Measurements from ENCODE around the gene KCNIP4. TPM values are rescaled to one million over a fixed set of nuclear protein-coding genes. Genes with fewer than 3 reads are reported as not detected.

KCNIP4 gene
- total RNA-seq, 4 donors from 2014 or later: 1.3 to 11.1 TPM; not detected in 2

DNA sequence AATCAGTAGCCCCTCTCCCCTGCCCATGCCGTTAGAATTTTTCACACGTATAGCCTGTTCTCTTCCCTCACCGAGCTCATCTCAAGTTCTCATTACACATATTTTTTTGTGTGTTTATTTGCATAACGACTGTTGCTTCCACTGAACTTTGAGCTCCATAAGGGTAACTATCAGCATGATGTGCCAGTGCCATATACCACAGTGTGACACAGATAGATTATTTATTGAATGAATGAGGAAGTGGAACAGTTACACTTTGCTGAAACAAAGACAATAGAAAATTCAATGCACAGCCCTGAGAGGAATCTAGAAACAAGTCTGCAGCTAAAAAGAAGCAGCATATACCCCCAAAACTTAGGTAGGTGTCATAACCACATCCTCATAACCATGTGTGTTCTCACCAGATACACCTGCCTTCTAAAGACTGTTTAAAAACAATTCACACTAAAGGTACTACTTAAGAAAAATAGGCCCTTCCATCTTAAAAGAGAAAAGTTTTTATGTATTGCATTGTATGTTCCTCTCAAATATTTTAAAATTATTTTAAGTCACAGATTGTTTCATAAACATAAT, 858.4 kb downstream of the KCNIP4 start:
- no peak for DNase-seq
- Histone ChIP-seq H3K9me3 (no peaks in the 10 kb centered on the region), H3K27ac (no peak overlapping the region), H3K4me1 (no peaks in the 10 kb centered on the region), H3K4me3 (no peak overlapping the region), H3K36me3 (no peaks in the 10 kb centered on the region), H3K27me3 (no peaks in the 10 kb centered on the region)
- TF ChIP-seq, protein P1, sequence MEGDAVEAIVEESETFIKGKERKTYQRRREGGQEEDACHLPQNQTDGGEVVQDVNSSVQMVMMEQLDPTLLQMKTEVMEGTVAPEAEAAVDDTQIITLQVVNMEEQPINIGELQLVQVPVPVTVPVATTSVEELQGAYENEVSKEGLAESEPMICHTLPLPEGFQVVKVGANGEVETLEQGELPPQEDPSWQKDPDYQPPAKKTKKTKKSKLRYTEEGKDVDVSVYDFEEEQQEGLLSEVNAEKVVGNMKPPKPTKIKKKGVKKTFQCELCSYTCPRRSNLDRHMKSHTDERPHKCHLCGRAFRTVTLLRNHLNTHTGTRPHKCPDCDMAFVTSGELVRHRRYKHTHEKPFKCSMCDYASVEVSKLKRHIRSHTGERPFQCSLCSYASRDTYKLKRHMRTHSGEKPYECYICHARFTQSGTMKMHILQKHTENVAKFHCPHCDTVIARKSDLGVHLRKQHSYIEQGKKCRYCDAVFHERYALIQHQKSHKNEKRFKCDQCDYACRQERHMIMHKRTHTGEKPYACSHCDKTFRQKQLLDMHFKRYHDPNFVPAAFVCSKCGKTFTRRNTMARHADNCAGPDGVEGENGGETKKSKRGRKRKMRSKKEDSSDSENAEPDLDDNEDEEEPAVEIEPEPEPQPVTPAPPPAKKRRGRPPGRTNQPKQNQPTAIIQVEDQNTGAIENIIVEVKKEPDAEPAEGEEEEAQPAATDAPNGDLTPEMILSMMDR (IDR thresholded peaks at IDR 0.05): no peak
- no peak for TF ChIP-seq POLR2A (IDR thresholded peaks at IDR 0.05)
- intact Hi-C loops (cut with DNase I; ENCODE audit: low total_unique reads): no loop called here

GRCh38 chr4:21083413-21083812, 865.2 kb downstream of the KCNIP4 start:
- no peaks in the 10 kb centered on the region for H3K4me1 ChIP-seq
- no peaks in the 10 kb centered on the region for H3K27me3 ChIP-seq
- H3K36me3 ChIP-seq: no peaks in the 10 kb centered on the region
- TF ChIP-seq, protein P1 (IDR thresholded peaks at IDR 0.05): no peak
- TF ChIP-seq POLR2A (IDR thresholded peaks at IDR 0.05): no peak
- H3K27ac ChIP-seq: no peak overlapping the region
- intact Hi-C loops (cut with DNase I; ENCODE audit: low total_unique reads): no loop called here
- DNase-seq: no peak
- H3K4me3 ChIP-seq: no peak overlapping the region
- no peaks in the 10 kb centered on the region for H3K9me3 ChIP-seq

DNA sequence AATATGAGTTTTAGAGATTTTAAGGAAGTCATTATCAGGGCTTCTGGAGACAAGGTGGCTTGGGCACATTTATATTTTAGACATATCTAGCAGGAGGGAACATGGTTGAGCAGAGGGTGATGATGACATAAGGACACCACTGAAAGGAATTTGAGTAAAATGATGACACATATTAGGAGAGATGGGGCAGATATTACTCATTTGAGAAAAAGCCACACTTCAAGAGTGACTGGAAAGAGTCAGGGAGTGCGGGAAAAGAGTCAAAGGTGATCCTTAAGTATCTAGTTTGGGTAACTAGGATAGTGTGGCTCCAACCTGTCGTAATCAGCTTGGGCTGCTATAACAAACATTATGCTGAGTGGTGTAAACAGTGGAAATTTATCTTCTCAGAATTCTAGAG, 870.6 kb downstream of the KCNIP4 start:
- intact Hi-C loops (cut with DNase I; ENCODE audit: low total_unique reads): no loop called here
- no peaks in the 10 kb centered on the region for H3K36me3 ChIP-seq
- no peaks in the 10 kb centered on the region for H3K27me3 ChIP-seq
- DNase-seq: no peak
- no peak overlapping the region for H3K27ac ChIP-seq
- H3K4me3 ChIP-seq: no peak overlapping the region
- TF ChIP-seq POLR2A (IDR thresholded peaks at IDR 0.05): no peak
- TF ChIP-seq, protein P1 (IDR thresholded peaks at IDR 0.05): no peak
- no peaks in the 10 kb centered on the region for H3K4me1 ChIP-seq
- no peaks in the 10 kb centered on the region for H3K9me3 ChIP-seq

- Histone ChIP-seq H3K27ac (no peak overlapping the region), H3K36me3 (no peaks in the 10 kb centered on the region), H3K4me1 (no peaks in the 10 kb centered on the region), H3K4me3 (no peak overlapping the region), H3K9me3 (no peaks in the 10 kb centered on the region), H3K27me3 (no peaks in the 10 kb centered on the region)
- TF ChIP-seq, protein P1 (IDR thresholded peaks at IDR 0.05): no peak
- no peak for TF ChIP-seq POLR2A (IDR thresholded peaks at IDR 0.05)
- DNase-seq: no peak
- intact Hi-C loops (cut with DNase I; ENCODE audit: low total_unique reads): no loop called here
These were observed 881.2 kb downstream of the KCNIP4 start for GRCh38 chr4:21067351-21067750.

- no peaks in the 10 kb centered on the region for H3K36me3 ChIP-seq
- intact Hi-C loops (cut with DNase I; ENCODE audit: low total_unique reads): no loop called here
- H3K4me1 ChIP-seq: no peaks in the 10 kb centered on the region
- no peak for TF ChIP-seq POLR2A (IDR thresholded peaks at IDR 0.05)
- TF ChIP-seq, protein P1 (IDR thresholded peaks at IDR 0.05): no peak
- no peak overlapping the region for H3K27ac ChIP-seq
- DNase-seq: no peak
- H3K27me3 ChIP-seq: no peaks in the 10 kb centered on the region
- no peaks in the 10 kb centered on the region for H3K9me3 ChIP-seq
- H3K4me3 ChIP-seq: no peak overlapping the region
These were observed 886.7 kb downstream of the KCNIP4 start for GRCh38 chr4:21061902-21062301.
